ENCODE measurements around the gene CNOT8.

CNOT8 gene

GRCh38 chr5:154923441-154924430 lies 65.3 kb downstream of the CNOT8 start:
- DNase-seq (ENCODE audit: low read depth): no peak
